ENCODE data around the gene TBC1D12.
"Not testable (repeated sequence)": the region's sequence is repeated elsewhere in the genome, so short reads cannot be mapped to it uniquely, and the experiment has no call there.

TBC1D12 gene

DNA sequence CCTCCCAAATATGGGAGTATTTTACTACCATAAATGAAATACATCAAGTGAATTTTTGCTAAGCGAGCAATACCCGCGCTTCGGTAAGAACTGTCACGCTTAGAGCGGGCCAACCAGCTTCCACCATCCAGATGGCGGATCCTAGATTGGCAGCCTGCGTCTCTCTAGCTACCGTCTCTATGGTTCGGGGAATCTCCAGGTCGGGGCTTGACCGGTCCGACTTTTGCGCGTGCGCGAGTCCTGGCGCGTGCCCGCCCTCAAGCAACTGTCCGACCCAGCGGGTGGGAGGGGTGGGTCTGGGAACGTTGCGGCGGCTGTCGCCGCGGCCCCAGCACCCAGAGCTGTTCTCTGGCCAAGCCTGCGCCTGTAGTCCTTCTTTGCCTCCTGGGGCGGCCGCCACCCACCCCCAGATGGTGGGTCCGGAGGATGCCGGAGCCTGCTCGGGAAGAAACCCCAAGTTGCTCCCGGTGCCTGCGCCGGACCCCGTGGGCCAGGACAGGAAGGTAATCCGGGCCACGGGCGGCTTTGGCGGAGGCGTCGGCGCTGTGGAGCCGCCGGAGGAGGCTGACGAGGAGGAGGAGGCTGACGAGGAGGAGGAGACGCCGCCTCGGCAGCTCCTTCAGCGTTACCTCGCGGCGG, at the start of gene TBC1D12:
TSS of gene TBC1D12 (plus strand) at position 338 of the 639 bp plus-strand sequence. CDS start at position 411, 73 bp downstream.
- H3K4me3 Mint-ChIP-seq, result peak within 1 kb of the TSS; percentile 75
- H3K4me1 Mint-ChIP-seq (ENCODE audit: low read depth), result peaks cover 11% of the 10 kb centered on the region
- peaks cover 75% of the 10 kb centered on the region for H3K27me3 Mint-ChIP-seq
- no peaks in the 10 kb centered on the region for H3K36me3 Mint-ChIP-seq (ENCODE audit: low read depth)
- peaks cover 3% of the 10 kb centered on the region for H3K9me3 Mint-ChIP-seq
- H3K27ac Mint-ChIP-seq, result no peak within 1 kb of the TSS
- DNase-seq, result peak; percentile 63

DNA sequence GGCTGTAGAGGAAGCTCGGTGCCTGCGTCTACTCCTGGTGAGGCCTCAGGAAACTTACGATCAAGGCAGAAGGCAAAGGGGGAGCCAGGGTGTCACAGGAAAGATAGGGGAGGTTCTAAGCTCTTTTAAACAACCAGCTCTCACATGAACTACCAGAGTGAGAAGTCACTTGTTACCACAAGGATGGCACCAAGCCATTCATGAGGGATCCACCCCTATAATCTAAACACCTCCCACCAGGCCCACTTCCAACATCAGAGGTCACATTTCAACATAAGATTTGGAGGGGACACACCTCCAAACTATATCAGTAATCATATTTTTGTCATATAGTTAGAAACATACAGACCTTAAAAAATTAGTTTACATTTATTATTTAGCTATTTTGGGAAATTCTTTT, 49.0 kb upstream of the TBC1D12 start:
- DNase-seq, result no peak
- no peaks in the 10 kb centered on the region for H3K9me3 Mint-ChIP-seq

GRCh38 chr10:94355841-94356240, 46.5 kb upstream of the TBC1D12 start:
- no peak for DNase-seq
- H3K9me3 Mint-ChIP-seq, result no peaks in the 10 kb centered on the region
- H3K4me1 Mint-ChIP-seq (ENCODE audit: low read depth), result peaks cover 36% of the 10 kb centered on the region
- H3K27me3 Mint-ChIP-seq, result no peaks in the 10 kb centered on the region
- H3K4me3 Mint-ChIP-seq, result no peak overlapping the region
- no peak overlapping the region for H3K27ac Mint-ChIP-seq
- peaks cover 94% of the 10 kb centered on the region for H3K36me3 Mint-ChIP-seq (ENCODE audit: low read depth)

More for the DNA sequence above, 49.0 kb upstream of the TBC1D12 start:
- Mint-ChIP-seq H3K36me3 (ENCODE audit: low read depth) (peaks cover 93% of the 10 kb centered on the region), H3K27me3 (no peaks in the 10 kb centered on the region), H3K4me1 (ENCODE audit: low read depth) (peaks cover 22% of the 10 kb centered on the region), H3K4me3 (no peak overlapping the region), H3K27ac (no peak overlapping the region)

- Mint-ChIP-seq H3K27me3 (no peaks in the 10 kb centered on the region), H3K27ac (no peak overlapping the region), H3K4me3 (no peak overlapping the region), H3K36me3 (ENCODE audit: low read depth) (peaks cover 94% of the 10 kb centered on the region), H3K9me3 (no peaks in the 10 kb centered on the region), H3K4me1 (ENCODE audit: low read depth) (peaks cover 46% of the 10 kb centered on the region)
- no peak for DNase-seq
Observed at GRCh38 chr10:94357193-94357592, 45.1 kb upstream of the TBC1D12 start.

- Mint-ChIP-seq H3K27me3 (no peaks in the 10 kb centered on the region), H3K27ac (no peak overlapping the region), H3K4me1 (ENCODE audit: low read depth) (peaks cover 51% of the 10 kb centered on the region), H3K36me3 (ENCODE audit: low read depth) (peaks cover 87% of the 10 kb centered on the region), H3K9me3 (peaks cover 3% of the 10 kb centered on the region), H3K4me3 (no peak overlapping the region)
- no peak for DNase-seq
Observed at GRCh38 chr10:94358480-94358879, 43.9 kb upstream of the TBC1D12 start.

GRCh38 chr10:94361171-94361794, 41.1 kb upstream of the TBC1D12 start:
- Mint-ChIP-seq H3K4me3 (peak overlapping the region; percentile 94), H3K4me1 (ENCODE audit: low read depth) (peaks cover 49% of the 10 kb centered on the region), H3K9me3 (peaks cover 7% of the 10 kb centered on the region), H3K27ac (peak overlapping the region; percentile 98), H3K27me3 (peaks cover 5% of the 10 kb centered on the region), H3K36me3 (ENCODE audit: low read depth) (peaks cover 61% of the 10 kb centered on the region)
- DNase-seq, result no peak

DNA sequence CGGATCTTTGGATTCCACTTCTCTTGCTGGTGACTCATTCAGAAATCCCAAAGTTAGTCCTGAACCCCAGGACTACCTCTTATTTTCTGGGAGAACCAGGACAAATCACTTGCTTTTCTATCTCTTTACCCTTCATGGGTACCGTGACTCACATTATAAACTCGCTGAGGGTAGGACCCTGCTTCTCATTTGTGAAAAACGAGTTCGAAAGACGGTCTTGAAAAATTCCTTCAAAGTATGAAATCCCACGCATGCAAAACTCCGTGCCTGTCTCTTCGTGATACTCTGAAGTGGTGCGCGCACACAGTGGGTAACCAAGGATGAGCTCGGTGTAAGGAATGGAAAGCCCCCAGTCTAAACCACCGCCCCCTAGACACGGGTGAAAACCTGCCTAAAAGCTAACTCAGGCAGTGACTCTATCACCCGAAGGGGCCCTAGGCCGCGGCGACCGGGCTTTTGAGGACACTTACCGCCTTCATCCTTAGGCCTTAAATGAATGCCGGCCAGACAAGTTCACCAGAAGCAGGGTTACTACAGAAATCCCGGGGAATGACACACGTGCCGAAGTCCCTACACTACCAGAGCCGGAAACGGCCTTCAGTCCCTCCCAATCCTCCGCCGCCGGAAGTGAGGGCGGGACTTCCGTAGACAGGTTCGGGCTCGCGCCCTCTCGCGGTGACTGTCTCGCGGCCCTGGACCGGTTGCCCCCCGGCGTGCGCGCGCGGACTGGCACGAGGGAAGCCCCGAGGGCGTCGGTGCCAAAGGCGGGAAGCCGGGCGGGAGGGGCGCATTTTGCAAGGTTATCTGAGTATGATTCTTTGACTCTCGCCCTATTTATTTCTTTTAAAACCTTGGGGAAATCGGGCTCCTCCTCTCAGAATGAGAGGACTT, 39.7 kb upstream of the TBC1D12 start, which contains the start of gene NOC3L:
TSS of gene NOC3L (minus strand) at position 580 of the 891 bp plus-strand sequence. CDS start at position 479, 101 bp downstream.
- Mint-ChIP-seq H3K9me3 (peaks cover 7% of the 10 kb centered on the region), H3K27ac (peak within 1 kb of the TSS; percentile 98), H3K4me3 (peak within 1 kb of the TSS; percentile 94), H3K36me3 (ENCODE audit: low read depth) (peaks cover 48% of the 10 kb centered on the region), H3K4me1 (ENCODE audit: low read depth) (peaks cover 37% of the 10 kb centered on the region), H3K27me3 (peaks cover 5% of the 10 kb centered on the region)
- DNase-seq, result peak; percentile 97

DNA sequence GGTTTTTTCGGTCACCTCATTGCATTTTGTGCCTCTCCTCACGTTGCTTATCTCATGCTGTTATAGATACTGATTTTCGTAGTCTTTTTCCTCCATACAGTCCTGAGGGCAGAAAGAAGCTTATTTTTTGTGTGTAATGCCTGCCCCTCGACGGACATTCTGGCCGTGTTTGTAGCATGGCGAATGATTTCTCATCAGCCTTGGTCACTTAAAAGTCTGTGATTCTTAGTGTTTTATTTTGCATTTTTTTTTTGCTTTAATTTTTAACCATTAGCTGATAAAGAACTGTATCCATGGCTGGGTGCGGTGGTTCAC, 39.1 kb upstream of the TBC1D12 start:
- Mint-ChIP-seq H3K9me3 (peaks cover 7% of the 10 kb centered on the region), H3K27me3 (peaks cover 5% of the 10 kb centered on the region), H3K36me3 (ENCODE audit: low read depth) (peaks cover 42% of the 10 kb centered on the region), H3K4me3 (peak overlapping the region; percentile 94), H3K27ac (peak overlapping the region; percentile 98), H3K4me1 (ENCODE audit: low read depth) (peaks cover 33% of the 10 kb centered on the region)
- DNase-seq, result peak; percentile 31

DNA sequence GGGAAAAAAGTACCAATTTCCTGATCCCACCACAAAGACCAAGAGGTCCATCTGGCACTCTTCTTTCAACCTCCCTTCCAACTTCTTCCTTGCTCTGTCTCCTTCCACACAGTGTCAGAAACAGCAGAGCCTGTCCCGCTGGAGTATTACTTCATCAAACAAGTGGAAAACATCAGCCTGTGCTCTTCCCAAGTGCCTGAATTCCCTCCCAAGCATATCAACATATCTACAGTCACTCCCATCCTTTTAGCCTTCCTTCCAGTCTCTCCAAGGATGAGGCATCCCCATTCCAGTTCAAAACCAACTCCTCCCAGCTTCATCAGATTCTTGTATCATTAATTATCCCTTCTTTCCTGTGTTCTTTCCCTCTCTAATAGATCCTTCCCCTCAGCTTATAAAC, 37.9 kb upstream of the TBC1D12 start:
- no peak overlapping the region for H3K4me3 Mint-ChIP-seq
- H3K27ac Mint-ChIP-seq, result no peak overlapping the region
- DNase-seq, result no peak
- H3K4me1 Mint-ChIP-seq (ENCODE audit: low read depth), result peaks cover 23% of the 10 kb centered on the region
- peaks cover 7% of the 10 kb centered on the region for H3K9me3 Mint-ChIP-seq
- peaks cover 29% of the 10 kb centered on the region for H3K36me3 Mint-ChIP-seq (ENCODE audit: low read depth)
- peaks cover 9% of the 10 kb centered on the region for H3K27me3 Mint-ChIP-seq

GRCh38 chr10:94366382-94366781, 36.0 kb upstream of the TBC1D12 start:
- H3K27me3 Mint-ChIP-seq, result peaks cover 21% of the 10 kb centered on the region
- no peak for DNase-seq
- peaks cover 7% of the 10 kb centered on the region for H3K9me3 Mint-ChIP-seq
- no peak overlapping the region for H3K4me3 Mint-ChIP-seq
- peaks cover 10% of the 10 kb centered on the region for H3K4me1 Mint-ChIP-seq (ENCODE audit: low read depth)
- no peak overlapping the region for H3K27ac Mint-ChIP-seq
- H3K36me3 Mint-ChIP-seq (ENCODE audit: low read depth), result peaks cover 14% of the 10 kb centered on the region

DNA sequence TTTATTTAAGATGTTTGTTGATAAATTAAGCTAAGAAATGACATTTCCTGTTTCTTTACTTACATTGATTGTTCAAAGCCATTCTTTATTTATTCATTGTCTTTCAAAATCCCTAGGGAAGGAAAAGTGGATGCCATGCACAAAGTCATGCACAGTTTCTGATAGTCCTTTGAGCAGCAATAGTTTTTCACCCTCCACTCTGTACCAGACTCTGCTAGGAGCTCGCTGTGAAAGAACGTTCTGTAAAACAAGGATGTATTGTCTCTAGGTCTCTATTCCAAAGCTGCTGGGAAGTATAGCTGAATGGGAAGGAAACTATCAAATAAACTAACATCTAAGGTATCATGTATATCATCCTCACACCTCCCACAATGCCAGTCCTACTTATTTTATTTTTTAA, 31.8 kb upstream of the TBC1D12 start:
- no peak overlapping the region for H3K27ac Mint-ChIP-seq
- H3K9me3 Mint-ChIP-seq, result no peaks in the 10 kb centered on the region
- no peak overlapping the region for H3K4me3 Mint-ChIP-seq
- no peaks in the 10 kb centered on the region for H3K36me3 Mint-ChIP-seq (ENCODE audit: low read depth)
- peaks cover 44% of the 10 kb centered on the region for H3K27me3 Mint-ChIP-seq
- no peak for DNase-seq
- H3K4me1 Mint-ChIP-seq (ENCODE audit: low read depth), result no peaks in the 10 kb centered on the region

GRCh38 chr10:94375374-94375773, 27.0 kb upstream of the TBC1D12 start:
- Mint-ChIP-seq H3K27me3 (peaks cover 62% of the 10 kb centered on the region), H3K4me1 (ENCODE audit: low read depth) (no peaks in the 10 kb centered on the region), H3K27ac (no peak overlapping the region), H3K36me3 (ENCODE audit: low read depth) (no peaks in the 10 kb centered on the region), H3K4me3 (no peak overlapping the region), H3K9me3 (no peaks in the 10 kb centered on the region)
- DNase-seq, result no peak

- H3K27ac Mint-ChIP-seq, result no peak overlapping the region
- no peaks in the 10 kb centered on the region for H3K9me3 Mint-ChIP-seq
- H3K4me1 Mint-ChIP-seq (ENCODE audit: low read depth), result no peaks in the 10 kb centered on the region
- no peak for DNase-seq
- H3K36me3 Mint-ChIP-seq (ENCODE audit: low read depth), result no peaks in the 10 kb centered on the region
- H3K27me3 Mint-ChIP-seq, result peaks cover 52% of the 10 kb centered on the region
- no peak overlapping the region for H3K4me3 Mint-ChIP-seq
Observed at GRCh38 chr10:94376865-94377264, 25.5 kb upstream of the TBC1D12 start.

DNA sequence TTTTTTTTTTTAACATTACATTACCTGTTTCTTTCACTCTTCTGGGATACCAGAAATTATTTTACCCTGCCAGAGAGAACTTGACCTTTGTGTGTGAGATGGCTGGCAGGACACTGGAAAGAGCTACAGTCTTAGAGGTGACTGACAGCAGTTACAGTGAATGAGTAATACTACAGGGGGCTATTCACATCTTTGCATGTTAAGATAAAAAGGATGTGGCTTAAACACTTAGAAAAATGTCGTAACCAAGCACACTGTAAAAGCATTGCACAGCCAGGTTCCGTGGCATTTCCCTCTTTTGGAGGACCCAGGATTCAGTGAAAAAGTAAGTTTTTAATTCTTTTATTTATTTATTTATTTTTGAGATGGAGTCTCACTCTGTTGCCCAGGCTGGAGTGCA, 18.8 kb upstream of the TBC1D12 start:
- no peak for DNase-seq
- Mint-ChIP-seq H3K4me1 (ENCODE audit: low read depth) (no peaks in the 10 kb centered on the region), H3K36me3 (ENCODE audit: low read depth) (no peaks in the 10 kb centered on the region), H3K27me3 (peaks cover 5% of the 10 kb centered on the region), H3K27ac (no peak overlapping the region), H3K9me3 (no peaks in the 10 kb centered on the region), H3K4me3 (no peak overlapping the region)

- H3K9me3 Mint-ChIP-seq; H3K4me3 Mint-ChIP-seq; DNase-seq; H3K4me1 Mint-ChIP-seq (ENCODE audit: low read depth); H3K27ac Mint-ChIP-seq; H3K27me3 Mint-ChIP-seq; H3K36me3 Mint-ChIP-seq (ENCODE audit: low read depth): not testable (repeated sequence)
Observed at GRCh38 chr10:94385733-94386132, 16.6 kb upstream of the TBC1D12 start.
